ENCODE results near the gene RAP1GAP2.

The RAP1GAP2 gene

GRCh38 chr17:2800367-2800766 lies 4.1 kb downstream of the RAP1GAP2 start:
- H3K27ac ChIP-seq (ENCODE audit: low read length): no peak overlapping the region
- no peak overlapping the region for H3K9ac ChIP-seq (ENCODE audit: low read depth, low read length)
- no peaks in the 10 kb centered on the region for H3K27me3 ChIP-seq (ENCODE audit: insufficient read depth, low read length, poor library complexity)
- no peaks in the 10 kb centered on the region for H3K79me2 ChIP-seq (ENCODE audit: insufficient read depth, low read length)
- H3K9me3 ChIP-seq (ENCODE audit: insufficient read depth, low read length, severe bottlenecking): no peaks in the 10 kb centered on the region
- TF ChIP-seq CTCF (IDR thresholded peaks at IDR 0.05; ENCODE audit: borderline replicate concordance, extremely low read depth, low read length, poor library complexity, severe bottlenecking): no peak
- no peak for TF ChIP-seq EZH2 (IDR thresholded peaks at IDR 0.05; ENCODE audit: borderline replicate concordance, low read depth, low read length, severe bottlenecking)
- DNase-seq: no peak
- no peak overlapping the region for H3K4me3 ChIP-seq (ENCODE audit: low read depth in 1 of 2, low read length in 2 of 2)
- no peaks in the 10 kb centered on the region for H3K36me3 ChIP-seq (ENCODE audit: insufficient read depth, low read length)
- H4K20me1 ChIP-seq (ENCODE audit: insufficient read depth, low read length): peaks cover 14% of the 10 kb centered on the region; the same call in 1 of the 2 replicates
- no peak for ATAC-seq (ENCODE audit: insufficient read depth, low read depth)
- H3K4me2 ChIP-seq (ENCODE audit: insufficient read depth, low read length): no peak overlapping the region
- H2AFZ ChIP-seq (ENCODE audit: low read depth, low read length): no peak overlapping the region
- H3K4me1 ChIP-seq (ENCODE audit: insufficient read depth, low read length): peaks cover 16% of the 10 kb centered on the region

DNA sequence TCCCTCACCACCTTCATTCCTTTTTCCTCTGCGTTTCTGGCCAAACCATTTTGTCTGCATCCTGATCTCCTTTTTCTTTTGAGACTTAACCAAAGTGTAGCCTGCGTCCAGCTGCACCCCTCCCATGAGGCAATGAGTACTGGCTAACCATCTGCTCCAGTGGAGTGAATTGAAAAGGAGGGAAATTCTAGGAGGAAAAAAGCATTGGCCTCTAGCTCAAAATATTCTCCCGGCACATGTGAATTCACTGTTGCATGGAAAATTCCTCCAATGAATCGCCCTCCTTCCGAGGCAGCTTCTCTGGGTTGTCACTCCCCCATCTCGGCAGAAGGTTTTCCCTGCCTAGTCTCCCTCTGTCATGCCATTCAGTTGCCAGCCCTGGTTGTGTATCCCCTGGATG lies 5.6 kb downstream of the RAP1GAP2 start:
- ATAC-seq (ENCODE audit: insufficient read depth, low read depth) (no peak), DNase-seq (no peak)
- Histone ChIP-seq H3K9me3 (ENCODE audit: insufficient read depth, low read length, severe bottlenecking) (no peaks in the 10 kb centered on the region), H3K4me1 (ENCODE audit: insufficient read depth, low read length) (peaks cover 1% of the 10 kb centered on the region), H4K20me1 (ENCODE audit: insufficient read depth, low read length) (peaks cover 10% of the 10 kb centered on the region; the same call in 1 of the 2 replicates), H2AFZ (ENCODE audit: low read depth, low read length) (no peak overlapping the region), H3K27ac (ENCODE audit: low read length) (no peak overlapping the region), H3K27me3 (ENCODE audit: insufficient read depth, low read length, poor library complexity) (no peaks in the 10 kb centered on the region), H3K36me3 (ENCODE audit: insufficient read depth, low read length) (no peaks in the 10 kb centered on the region), H3K9ac (ENCODE audit: low read depth, low read length) (no peak overlapping the region), H3K4me3 (ENCODE audit: low read depth in 1 of 2, low read length in 2 of 2) (no peak overlapping the region), H3K79me2 (ENCODE audit: insufficient read depth, low read length) (no peaks in the 10 kb centered on the region), H3K4me2 (ENCODE audit: insufficient read depth, low read length) (no peak overlapping the region)
- no peak for TF ChIP-seq CTCF (IDR thresholded peaks at IDR 0.05; ENCODE audit: borderline replicate concordance, extremely low read depth, low read length, poor library complexity, severe bottlenecking)

- no peak overlapping the region for H2AFZ ChIP-seq (ENCODE audit: low read depth, low read length)
- H3K4me3 ChIP-seq (ENCODE audit: low read depth in 1 of 2, low read length in 2 of 2): no peak overlapping the region
- H3K4me1 ChIP-seq (ENCODE audit: insufficient read depth, low read length): no peaks in the 10 kb centered on the region
- no peak for TF ChIP-seq EZH2 (IDR thresholded peaks at IDR 0.05; ENCODE audit: borderline replicate concordance, low read depth, low read length, severe bottlenecking)
- TF ChIP-seq CTCF (IDR thresholded peaks at IDR 0.05; ENCODE audit: borderline replicate concordance, extremely low read depth, low read length, poor library complexity, severe bottlenecking): no peak
- no peaks in the 10 kb centered on the region for H3K9me3 ChIP-seq (ENCODE audit: insufficient read depth, low read length, severe bottlenecking)
- no peak overlapping the region for H3K4me2 ChIP-seq (ENCODE audit: insufficient read depth, low read length)
- H3K36me3 ChIP-seq (ENCODE audit: insufficient read depth, low read length): no peaks in the 10 kb centered on the region
- peaks cover 5% of the 10 kb centered on the region; the same call in 1 of the 2 replicates for H4K20me1 ChIP-seq (ENCODE audit: insufficient read depth, low read length)
- H3K79me2 ChIP-seq (ENCODE audit: insufficient read depth, low read length): no peaks in the 10 kb centered on the region
- ATAC-seq (ENCODE audit: insufficient read depth, low read depth) (no peak), DNase-seq (no peak)
- H3K27me3 ChIP-seq (ENCODE audit: insufficient read depth, low read length, poor library complexity): no peaks in the 10 kb centered on the region
- H3K27ac ChIP-seq (ENCODE audit: low read length): no peak overlapping the region
- no peak overlapping the region for H3K9ac ChIP-seq (ENCODE audit: low read depth, low read length)
These were observed 6.3 kb downstream of the RAP1GAP2 start for GRCh38 chr17:2802574-2802973.

- H3K9ac ChIP-seq (ENCODE audit: low read depth, low read length): no peak overlapping the region
These were observed 7.1 kb downstream of the RAP1GAP2 start for GRCh38 chr17:2803386-2803785.

More at GRCh38 chr17:2803386-2803785, 7.1 kb downstream of the RAP1GAP2 start:
- Histone ChIP-seq H3K4me2 (ENCODE audit: insufficient read depth, low read length) (no peak overlapping the region), H3K9me3 (ENCODE audit: insufficient read depth, low read length, severe bottlenecking) (no peaks in the 10 kb centered on the region), H3K4me3 (ENCODE audit: low read depth in 1 of 2, low read length in 2 of 2) (no peak overlapping the region), H3K79me2 (ENCODE audit: insufficient read depth, low read length) (no peaks in the 10 kb centered on the region), H3K27ac (ENCODE audit: low read length) (no peak overlapping the region), H2AFZ (ENCODE audit: low read depth, low read length) (no peak overlapping the region), H4K20me1 (ENCODE audit: insufficient read depth, low read length) (peaks cover 5% of the 10 kb centered on the region; the same call in 1 of the 2 replicates), H3K36me3 (ENCODE audit: insufficient read depth, low read length) (no peaks in the 10 kb centered on the region), H3K27me3 (ENCODE audit: insufficient read depth, low read length, poor library complexity) (no peaks in the 10 kb centered on the region), H3K4me1 (ENCODE audit: insufficient read depth, low read length) (no peaks in the 10 kb centered on the region)
- ATAC-seq (ENCODE audit: insufficient read depth, low read depth): no peak
- no peak for DNase-seq
- TF ChIP-seq CTCF (IDR thresholded peaks at IDR 0.05; ENCODE audit: borderline replicate concordance, extremely low read depth, low read length, poor library complexity, severe bottlenecking) (no peak), EZH2 (IDR thresholded peaks at IDR 0.05; ENCODE audit: borderline replicate concordance, low read depth, low read length, severe bottlenecking) (no peak)

Data from DND-41 (cell line).